Neural cell (in vitro differentiated cells): ENCODE results near the gene TMEM79. TPM values are rescaled to one million over a fixed set of nuclear protein-coding genes. Genes with fewer than 3 reads are reported as not detected.

Source experiments
- H2AFZ ChIP-seq: fragments of 200-600, 300-800 bp; sonication (generic), shearing (Covaris generic); 2 replicates; pipeline ENCODE4 v1.6.0; 2014; ENCODE audit warnings: low read depth, mild to moderate bottlenecking, antibody characterized with exemption, low read length, moderate library complexity
- H3F3A ChIP-seq: fragments of 200-600 bp; shearing (Covaris generic); 2 replicates; pipeline ENCODE4 v1.6.1; 2016; ENCODE audit warnings: mild to moderate bottlenecking, moderate library complexity, mixed read lengths, antibody characterized with exemption, low read length; ENCODE audit not compliant: insufficient read depth, poor library complexity, severe bottlenecking
- H3K27ac ChIP-seq: fragments of 200-600, 300-800 bp; sonication (generic), shearing (Covaris generic); 2 replicates; pipeline ENCODE4 v1.5.1; 2014; ENCODE audit warnings: mild to moderate bottlenecking, low read length, moderate library complexity
- H3K27me3 ChIP-seq: fragments of 300-800, 200-600 bp; sonication (generic), shearing (Covaris generic); 2 replicates; pipeline ENCODE4 v1.6.0; 2014; ENCODE audit warnings: mild to moderate bottlenecking, low read depth, low read length, moderate library complexity; ENCODE audit not compliant: insufficient read depth
- H3K36me3 ChIP-seq: fragments of 300-800, 200-600 bp; sonication (generic), shearing (Covaris generic); 2 replicates; pipeline ENCODE4 v1.5.1; 2014; ENCODE audit warnings: mild to moderate bottlenecking, antibody characterized with exemption, low read length, moderate library complexity; ENCODE audit not compliant: insufficient read depth
- H3K4me2 ChIP-seq: fragments of 300-800, 200-600 bp; sonication (generic), shearing (Covaris generic); 2 replicates; pipeline ENCODE4 v1.6.0; 2014; ENCODE audit warnings: mild to moderate bottlenecking, low read length
- H3K4me3 ChIP-seq: fragments of 300-800, 200-600 bp; sonication (generic), shearing (Covaris generic); 2 replicates; pipeline ENCODE4 v1.5.1; 2014; ENCODE audit warnings: mild to moderate bottlenecking, low read length, moderate library complexity
- H3K79me2 ChIP-seq: fragments of 200-600 bp; shearing (Covaris generic); replicated peaks from 2 replicates; pipeline ENCODE4 v1.6.0; 2014; ENCODE audit warnings: mild to moderate bottlenecking, low read length, moderate library complexity; ENCODE audit not compliant: insufficient read depth
- H3K9ac ChIP-seq: fragments of 300-800, 200-600 bp; sonication (generic), shearing (Covaris generic); 2 replicates; pipeline ENCODE4 v1.6.1; 2016; ENCODE audit warnings: mild to moderate bottlenecking, low read length, mixed read lengths
- H3K9me2 ChIP-seq: fragments of 200-600 bp; shearing (Covaris generic); 2 replicates; pipeline ENCODE4 v1.6.1; 2016; ENCODE audit warnings: mild to moderate bottlenecking, low read length, mixed read lengths; ENCODE audit not compliant: insufficient read depth
- H3K9me3 ChIP-seq: fragments of 200-600, 300-800 bp; sonication (generic), shearing (Covaris generic); 2 replicates; pipeline ENCODE4 v1.6.1; 2016; ENCODE audit warnings: mild to moderate bottlenecking, mixed run types, low read length, moderate library complexity, mixed read lengths
- H4K20me1 ChIP-seq: fragments of 200-600 bp; shearing (Covaris generic); 2 replicates; pipeline ENCODE4 v1.6.1; 2016; ENCODE audit warnings: mild to moderate bottlenecking, mixed run types; ENCODE audit not compliant: insufficient read depth
- CTCF ChIP-seq: fragments of 450-650 bp; IDR thresholded peaks from 2 replicates; pipeline ENCODE4 v1.5.1; 2014; ENCODE audit warnings: antibody characterized with exemption, mild to moderate bottlenecking, moderate library complexity; ENCODE audit not compliant: poor library complexity, severe bottlenecking
- EP300 ChIP-seq: fragments of 450-650 bp; conservative IDR thresholded peaks from 2 replicates; pipeline ENCODE4 v1.6.1; 2014; ENCODE audit warnings: antibody characterized with exemption, mild to moderate bottlenecking, moderate library complexity; ENCODE audit not compliant: poor library complexity, severe bottlenecking
- EZH2 ChIP-seq: fragments of 200-600, 300-800 bp; shearing (Covaris generic), sonication (generic); IDR thresholded peaks from 2 replicates; pipeline ENCODE4 v1.6.1; 2014; ENCODE audit warnings: antibody characterized with exemption, low read length, borderline replicate concordance, mild to moderate bottlenecking; ENCODE audit not compliant: insufficient read depth, poor library complexity, severe bottlenecking
- MXI1 ChIP-seq: fragments of 450-650 bp; conservative IDR thresholded peaks from 2 replicates; pipeline ENCODE4 v1.6.1; 2014; ENCODE audit warnings: antibody characterized with exemption, mild to moderate bottlenecking; ENCODE audit not compliant: poor library complexity, severe bottlenecking
- POLR2AphosphoS5 ChIP-seq: IDR thresholded peaks from 2 replicates; pipeline ENCODE4 v1.6.1; 2012
- RAD21 ChIP-seq: fragments of 450-650 bp; conservative IDR thresholded peaks from 2 replicates; pipeline ENCODE4 v1.6.1; 2014; ENCODE audit warnings: antibody characterized with exemption, mild to moderate bottlenecking, moderate library complexity
- REST ChIP-seq: IDR thresholded peaks from 2 replicates; pipeline ENCODE4 v1.6.1; 2012; ENCODE audit warnings: borderline replicate concordance
- SMC3 ChIP-seq: fragments of 450-650 bp; conservative IDR thresholded peaks from 2 replicates; pipeline ENCODE4 v1.6.1; 2014; ENCODE audit warnings: antibody characterized with exemption, mild to moderate bottlenecking, moderate library complexity; ENCODE audit not compliant: poor library complexity
- TAF1 ChIP-seq: IDR thresholded peaks from 2 replicates; pipeline ENCODE4 v1.6.1; 2012; ENCODE audit warnings: low read depth
- polyA plus RNA-seq: library from polyadenylated mRNA; depleted of rRNA; stranded (reverse); fragments of >200 nt; gene quantifications from 2 replicates; pipeline ENCODE4 v1.2.3, GENCODE V29; 2014

Gene TMEM79
- polyA plus RNA-seq, 1 donor from 2014 or later = 6.8 TPM

- no peaks in the 10 kb centered on the region for H3K36me3 ChIP-seq
- H4K20me1 ChIP-seq = no peaks in the 10 kb centered on the region
- no peak overlapping the region for H2AFZ ChIP-seq
- no peak for TF ChIP-seq MXI1
- TF ChIP-seq POLR2AphosphoS5 = no peak
- no peak for TF ChIP-seq EP300
- no peak for TF ChIP-seq EZH2
- H3K4me2 ChIP-seq = no peak overlapping the region
- no peak overlapping the region for H3K9ac ChIP-seq
- no peaks in the 10 kb centered on the region for H3K27me3 ChIP-seq
- no peak overlapping the region for H3K4me3 ChIP-seq
- no peaks in the 10 kb centered on the region for H3K79me2 ChIP-seq
- no peaks in the 10 kb centered on the region for H3K9me2 ChIP-seq
- no peaks in the 10 kb centered on the region for H3K9me3 ChIP-seq
- H3F3A ChIP-seq = no peaks in the 10 kb centered on the region
- H3K27ac ChIP-seq = no peak overlapping the region
These were observed 7.3 kb downstream of the TMEM79 start for GRCh38 chr1:156291226-156292061.

- H3K4me3 ChIP-seq = no peak overlapping the region
- H3F3A ChIP-seq = no peaks in the 10 kb centered on the region
- no peak for TF ChIP-seq REST
- no peak for TF ChIP-seq TAF1
- TF ChIP-seq EP300 = no peak
- no peak for TF ChIP-seq MXI1
- H3K36me3 ChIP-seq = no peaks in the 10 kb centered on the region
- no peaks in the 10 kb centered on the region for H4K20me1 ChIP-seq
- no peak overlapping the region for H3K27ac ChIP-seq
- H3K9me2 ChIP-seq = no peaks in the 10 kb centered on the region
- no peaks in the 10 kb centered on the region for H3K27me3 ChIP-seq
- no peaks in the 10 kb centered on the region for H3K9me3 ChIP-seq
- H3K4me2 ChIP-seq = no peak overlapping the region
- H3K9ac ChIP-seq = no peak overlapping the region
- H3K79me2 ChIP-seq = no peaks in the 10 kb centered on the region
- no peak overlapping the region for H2AFZ ChIP-seq
These were observed 8.9 kb downstream of the TMEM79 start for GRCh38 chr1:156293098-156293434.

- Histone ChIP-seq H3K36me3 (no peaks in the 10 kb centered on the region), H2AFZ (no peak overlapping the region), H3K4me2 (no peak overlapping the region), H3K9me2 (no peaks in the 10 kb centered on the region), H3F3A (no peaks in the 10 kb centered on the region), H3K79me2 (no peaks in the 10 kb centered on the region), H4K20me1 (no peaks in the 10 kb centered on the region), H3K27me3 (no peaks in the 10 kb centered on the region), H3K9me3 (no peaks in the 10 kb centered on the region), H3K9ac (no peak overlapping the region), H3K4me3 (no peak overlapping the region), H3K27ac (no peak overlapping the region)
- TF ChIP-seq SMC3 (no peak), POLR2AphosphoS5 (no peak), EZH2 (no peak), EP300 (no peak), TAF1 (no peak), RAD21 (no peak), REST (no peak), MXI1 (no peak), CTCF (no peak)
These were observed 9.8 kb downstream of the TMEM79 start for GRCh38 chr1:156293895-156294294.
